IPS DF 6.9 (cell line): ENCODE measurements around the gene FGF3.

Experiments
- DNase-seq: peaks from one replicate; pipeline ENCODE4 v3.0.0-alpha.2; 2013; ENCODE audit warnings: low read depth, low spot score
- H3K27ac ChIP-seq: one replicate; pipeline ENCODE4 v1.5.1; 2013; ENCODE audit warnings: low read length, control low read depth
- H3K27me3 ChIP-seq: 2 replicates; pipeline ENCODE4 v1.6.1; 2013; ENCODE audit warnings: mild to moderate bottlenecking, low read length; ENCODE audit not compliant: control insufficient read depth, insufficient read depth
- H3K36me3 ChIP-seq: 2 replicates; pipeline ENCODE4 v1.6.1; 2013; ENCODE audit warnings: low read length; ENCODE audit not compliant: control insufficient read depth, insufficient read depth
- H3K4me1 ChIP-seq: 2 replicates; pipeline ENCODE4 v1.6.1; 2013; ENCODE audit warnings: low read length; ENCODE audit not compliant: control insufficient read depth, insufficient read depth
- H3K4me3 ChIP-seq: 2 replicates; pipeline ENCODE4 v1.5.1; 2013; ENCODE audit warnings: mild to moderate bottlenecking, low read length
- H3K9me3 ChIP-seq: 2 replicates; pipeline ENCODE4 v1.6.1; 2013; ENCODE audit warnings: low read length, inconsistent platforms; ENCODE audit not compliant: control insufficient read depth, insufficient read depth
- WGBS: extraction: QIAGEN DNeasy Blood & Tissue Kit; methylation state at CpG from one replicate; pipeline ENCODE4 v1.1.7; 2013; ENCODE audit warnings: mixed read lengths, missing lambda C conversion rate; ENCODE audit not compliant: insufficient read length, insufficient coverage; 5-methylcytosine and 5-hydroxymethylcytosine counted together

The FGF3 gene

GRCh38 chr11:69796063-69796462 is 23.2 kb downstream of the FGF3 start:
- Histone ChIP-seq H3K4me1 (no peaks in the 10 kb centered on the region; the same call in 1 of the 2 replicates), H3K27ac (no peak overlapping the region), H3K27me3 (no peaks in the 10 kb centered on the region), H3K36me3 (no peaks in the 10 kb centered on the region), H3K9me3 (no peaks in the 10 kb centered on the region), H3K4me3 (no peak overlapping the region)
- no CpG with 5 or more reads among the region's 9 CpGs for WGBS
- no peak for DNase-seq

- no peak overlapping the region for H3K27ac ChIP-seq
- H3K27me3 ChIP-seq = no peaks in the 10 kb centered on the region
- no CpG with 5 or more reads among the region's 25 CpGs for WGBS
- no peak for DNase-seq
- peaks cover 1% of the 10 kb centered on the region; the same call in 1 of the 2 replicates for H3K4me1 ChIP-seq
- no peak overlapping the region for H3K4me3 ChIP-seq
- no peaks in the 10 kb centered on the region for H3K9me3 ChIP-seq
- H3K36me3 ChIP-seq = no peaks in the 10 kb centered on the region
Measured at GRCh38 chr11:69791276-69792180, 27.7 kb downstream of the FGF3 start.

GRCh38 chr11:69788956-69789355 is 30.3 kb downstream of the FGF3 start:
- Histone ChIP-seq H3K27ac (no peak overlapping the region), H3K9me3 (no peaks in the 10 kb centered on the region), H3K4me1 (peaks cover 1% of the 10 kb centered on the region; the same call in 1 of the 2 replicates), H3K36me3 (no peaks in the 10 kb centered on the region), H3K4me3 (no peak overlapping the region), H3K27me3 (no peaks in the 10 kb centered on the region)
- WGBS = no CpG with 5 or more reads among the region's 11 CpGs
- DNase-seq = no peak

GRCh38 chr11:69787906-69788305 is 31.3 kb downstream of the FGF3 start:
- H3K4me1 ChIP-seq = peaks cover 1% of the 10 kb centered on the region; the same call in 1 of the 2 replicates
- no peak overlapping the region for H3K27ac ChIP-seq
- H3K9me3 ChIP-seq = no peaks in the 10 kb centered on the region
- no CpG with 5 or more reads among the region's 10 CpGs for WGBS
- H3K4me3 ChIP-seq = no peak overlapping the region
- no peak for DNase-seq
- no peaks in the 10 kb centered on the region for H3K36me3 ChIP-seq
- H3K27me3 ChIP-seq = no peaks in the 10 kb centered on the region

- DNase-seq = no peak
- WGBS = no CpG with 5 or more reads among the region's 4 CpGs
- H3K9me3 ChIP-seq = no peaks in the 10 kb centered on the region
- no peaks in the 10 kb centered on the region for H3K36me3 ChIP-seq
- peaks cover 1% of the 10 kb centered on the region; the same call in 1 of the 2 replicates for H3K4me1 ChIP-seq
- no peak overlapping the region for H3K4me3 ChIP-seq
- no peaks in the 10 kb centered on the region for H3K27me3 ChIP-seq
- H3K27ac ChIP-seq = no peak overlapping the region
Measured at GRCh38 chr11:69787457-69787856, 31.8 kb downstream of the FGF3 start.

GRCh38 chr11:69781241-69781640 is 38.0 kb downstream of the FGF3 start:
- Histone ChIP-seq H3K36me3 (no peaks in the 10 kb centered on the region), H3K9me3 (no peaks in the 10 kb centered on the region), H3K4me1 (no peaks in the 10 kb centered on the region), H3K27me3 (no peaks in the 10 kb centered on the region; the same call in 1 of the 2 replicates), H3K27ac (no peak overlapping the region), H3K4me3 (no peak overlapping the region)
- WGBS = no CpG with 5 or more reads among the region's 8 CpGs
- DNase-seq = no peak

GRCh38 chr11:69778373-69778772 is 40.8 kb downstream of the FGF3 start:
- no CpG with 5 or more reads among the region's 8 CpGs for WGBS
- H3K27me3 ChIP-seq = peaks cover 15% of the 10 kb centered on the region; the same call in 1 of the 2 replicates
- DNase-seq = no peak
- no peaks in the 10 kb centered on the region for H3K9me3 ChIP-seq
- no peak overlapping the region for H3K27ac ChIP-seq
- no peak overlapping the region for H3K4me3 ChIP-seq
- peaks cover 9% of the 10 kb centered on the region for H3K4me1 ChIP-seq
- H3K36me3 ChIP-seq = no peaks in the 10 kb centered on the region; the same call in 1 of the 2 replicates

- Histone ChIP-seq H3K27ac (no peak within 1 kb of the TSS), H3K4me1 (peaks cover 13% of the 10 kb centered on the region), H3K36me3 (no peaks in the 10 kb centered on the region; the same call in 1 of the 2 replicates), H3K27me3 (peaks cover 15% of the 10 kb centered on the region; the same call in 1 of the 2 replicates), H3K4me3 (peak within 1 kb of the TSS; percentile 40; the same call in 1 of the 2 replicates), H3K9me3 (no peaks in the 10 kb centered on the region)
- no peak for DNase-seq
- no CpG with 5 or more reads among the region's 66 CpGs for WGBS
Measured at GRCh38 chr11:69775163-69775755, 44.0 kb downstream of the FGF3 start, which contains the start of gene FGF4. TSS of gene FGF4 (minus strand) at chr11:69775341. CDS start at chr11:69775084, 257 bp downstream.

GRCh38 chr11:69774354-69775162 is 44.7 kb downstream of the FGF3 start:
- Histone ChIP-seq H3K4me3 (peak overlapping the region; percentile 40; the same call in 1 of the 2 replicates), H3K4me1 (peaks cover 13% of the 10 kb centered on the region)
- DNase-seq = no peak

More at GRCh38 chr11:69774354-69775162, 44.7 kb downstream of the FGF3 start:
- Histone ChIP-seq H3K27ac (no peak overlapping the region), H3K36me3 (no peaks in the 10 kb centered on the region; the same call in 1 of the 2 replicates), H3K9me3 (no peaks in the 10 kb centered on the region), H3K27me3 (peaks cover 15% of the 10 kb centered on the region; the same call in 1 of the 2 replicates)
- WGBS = no CpG with 5 or more reads among the region's 107 CpGs
